NCI-H524 (cell line): ENCODE measurements around the gene KCNQ1.
A peak's percentile ranks its signal among the peaks of the same experiment; 100 is the strongest.

Source experiments
- DNase-seq, 2 experiments: peaks; one replicate each; lab custom pipeline; 2025; lab: John Stamatoyannopoulos, UW

Gene KCNQ1

DNA sequence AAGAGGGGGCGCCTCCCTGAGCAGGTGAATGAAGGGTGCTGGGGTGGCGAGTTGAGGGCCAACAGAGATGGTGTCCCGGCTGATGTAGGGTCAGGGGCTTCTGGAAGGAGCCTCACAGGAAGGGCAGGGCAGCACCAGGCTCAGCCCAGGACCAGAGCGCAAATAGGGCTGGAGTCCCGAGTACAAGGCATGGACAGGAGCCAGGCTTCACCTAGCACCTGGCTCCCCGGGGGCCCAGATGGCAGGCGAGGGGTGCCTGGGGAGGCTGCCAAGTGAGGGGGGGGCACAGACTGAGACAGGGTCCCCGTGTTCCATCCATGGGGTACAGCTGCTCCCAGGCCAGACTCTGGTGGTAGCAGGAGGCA, 105.8 kb downstream of the KCNQ1 start:
- no peak for DNase-seq

DNA sequence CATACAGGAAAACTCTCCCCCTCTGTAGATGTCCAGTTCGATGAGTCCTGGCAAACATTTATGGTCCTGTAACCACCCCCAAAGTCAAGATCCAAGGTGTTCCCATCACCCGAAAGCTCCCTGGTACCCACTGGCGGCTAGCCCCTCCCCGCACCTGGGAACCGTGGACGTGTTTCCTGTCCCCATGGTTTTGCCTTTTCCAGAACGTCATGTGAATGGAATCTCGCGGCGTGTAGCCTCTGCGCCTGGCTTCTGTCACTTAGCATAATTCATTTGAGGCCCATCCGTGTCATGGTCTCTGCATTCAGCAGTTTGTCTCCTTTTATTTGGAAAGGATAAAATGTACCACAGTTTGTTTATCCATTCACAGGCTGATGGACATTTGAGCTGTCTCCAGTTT, 106.3 kb downstream of the KCNQ1 start:
- DNase-seq = no peak

DNA sequence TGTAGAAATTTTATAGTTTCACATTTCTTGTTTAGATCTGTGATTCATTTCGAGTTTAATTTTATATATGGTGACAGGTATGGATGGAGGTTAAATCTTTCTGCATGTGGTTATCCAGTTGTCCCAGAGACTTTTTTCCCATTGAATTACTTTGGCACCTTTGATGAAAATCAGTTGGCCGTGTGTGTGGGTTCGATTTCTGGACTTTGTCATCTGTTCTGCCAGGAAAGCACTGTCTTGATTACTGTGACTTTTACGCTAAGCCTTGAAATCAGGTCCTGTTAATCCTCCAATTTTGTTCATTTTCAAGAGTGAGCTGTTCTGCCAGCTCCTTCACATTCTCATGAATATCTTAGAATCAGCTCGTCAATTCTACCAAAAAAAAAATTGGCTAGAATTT, 107.4 kb downstream of the KCNQ1 start:
- no peak for DNase-seq

DNA sequence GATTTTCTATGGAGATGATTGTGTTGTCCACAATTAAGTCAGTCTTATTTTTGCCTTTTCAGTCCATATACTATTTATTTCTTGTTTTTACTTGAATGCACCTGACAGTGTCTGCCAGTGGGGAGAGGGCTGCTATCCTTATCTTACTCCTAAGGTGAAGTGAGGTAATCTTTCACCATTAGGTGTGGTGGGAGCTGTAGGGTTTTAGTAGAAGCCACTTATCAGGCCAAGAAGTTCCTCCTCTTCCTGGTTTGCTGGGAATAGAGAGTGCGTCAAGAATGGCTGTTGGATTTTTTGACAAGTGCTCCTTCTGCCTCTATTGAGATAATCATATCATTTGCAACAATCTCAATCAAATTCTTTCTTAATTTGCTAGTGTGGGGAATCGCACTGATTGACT, 108.4 kb downstream of the KCNQ1 start:
- no peak for DNase-seq

DNA sequence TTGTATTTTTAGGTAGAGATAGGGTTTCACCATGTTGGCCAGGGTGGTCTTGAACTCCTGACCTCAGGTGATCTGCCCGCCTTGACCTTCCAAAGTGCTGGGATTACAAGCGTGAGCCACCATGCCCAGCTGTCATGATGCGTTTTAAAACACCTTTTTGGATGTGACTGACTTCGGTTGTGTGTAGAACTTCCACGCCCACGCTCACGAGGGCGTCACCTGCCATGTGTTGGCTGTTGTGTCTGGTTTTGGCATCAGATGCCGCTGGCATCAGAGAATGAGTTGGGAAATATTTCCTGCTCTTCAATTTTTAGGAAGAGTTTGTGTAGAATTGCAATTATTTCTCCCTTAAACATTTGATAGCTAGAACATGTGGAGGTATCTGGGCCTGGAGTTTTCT, 109.1 kb downstream of the KCNQ1 start:
- no peak for DNase-seq

DNA sequence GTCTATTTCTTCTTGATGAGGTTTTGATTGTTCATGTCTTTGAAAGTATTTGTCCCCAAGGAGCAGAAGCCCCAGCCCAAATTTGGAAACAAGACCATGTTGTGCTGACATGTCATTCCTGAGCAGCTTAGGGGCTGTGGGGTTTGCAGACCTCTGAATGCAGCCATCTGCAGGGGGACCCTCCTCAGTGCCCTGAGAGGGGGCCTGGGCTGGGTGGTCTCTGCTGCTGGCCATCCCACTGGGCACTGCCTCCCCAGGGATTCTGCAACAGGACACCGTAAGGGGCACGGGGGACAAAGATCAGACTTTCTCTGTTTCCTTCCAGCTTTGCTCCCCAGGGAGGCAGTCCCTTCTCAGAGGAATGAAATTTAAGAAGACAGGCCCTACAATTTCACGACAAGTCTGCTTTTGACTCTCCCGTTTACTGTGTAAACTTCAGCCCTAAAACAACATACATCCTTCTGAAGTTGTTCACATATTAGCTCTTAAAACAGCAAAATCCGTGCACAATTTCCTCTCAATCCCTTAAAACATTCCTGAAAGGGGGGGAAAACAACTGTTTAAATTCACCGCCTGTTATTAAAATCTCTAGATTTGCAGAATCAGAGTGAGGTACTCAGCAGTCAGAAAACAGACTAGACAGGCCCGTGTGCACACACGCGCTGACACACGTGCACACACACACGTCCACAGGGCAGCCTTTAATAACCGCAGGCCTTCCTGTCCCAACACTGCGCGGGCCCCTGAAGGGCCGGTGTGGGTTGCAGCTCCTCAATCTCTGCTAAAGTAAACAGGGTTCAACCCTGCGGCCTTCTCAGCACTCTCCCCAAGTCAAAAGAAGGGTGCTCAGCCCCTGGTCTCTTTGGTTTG, 109.8 kb downstream of the KCNQ1 start:
- no peak for DNase-seq

DNA sequence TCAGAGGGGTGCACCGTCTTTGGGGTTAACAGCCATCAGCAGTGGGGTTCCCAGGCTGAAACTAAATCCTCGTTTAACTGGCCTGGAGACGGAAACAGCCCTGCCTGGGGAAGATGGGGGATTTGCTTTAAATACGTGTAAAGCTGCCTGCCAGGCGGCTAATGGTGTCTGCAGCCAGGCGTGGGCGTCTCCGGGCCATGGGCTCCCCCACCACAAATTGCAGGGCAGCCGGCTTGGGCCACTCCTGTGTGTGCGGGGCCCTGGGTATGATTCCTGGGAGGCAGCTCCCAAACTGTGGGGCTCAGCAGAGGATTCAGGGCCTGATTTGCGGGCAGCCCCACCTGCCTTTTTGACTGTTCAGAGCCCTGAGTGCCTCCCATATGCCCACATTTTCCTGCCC, 110.5 kb downstream of the KCNQ1 start:
- DNase-seq = no peak

DNA sequence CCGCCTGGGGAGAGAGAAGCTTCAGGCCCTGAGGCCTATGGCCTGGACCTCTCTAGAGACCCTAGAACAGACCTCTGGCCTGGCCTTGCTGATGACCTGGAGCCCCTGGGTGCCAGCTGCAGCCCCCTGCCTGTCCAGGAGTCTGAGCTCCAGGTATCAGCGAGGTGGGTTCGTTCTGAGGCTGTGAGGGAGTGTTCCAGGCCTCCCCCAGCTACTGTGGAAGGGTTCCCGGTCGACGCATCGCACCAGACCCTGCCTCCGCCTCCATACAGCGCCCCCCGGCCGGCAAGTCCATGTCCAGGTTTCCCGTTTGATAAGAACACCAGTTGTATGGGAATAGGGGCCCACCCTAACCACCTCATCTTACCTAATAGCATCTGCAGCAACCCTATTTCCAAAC, 111.1 kb downstream of the KCNQ1 start:
- DNase-seq = no peak

DNA sequence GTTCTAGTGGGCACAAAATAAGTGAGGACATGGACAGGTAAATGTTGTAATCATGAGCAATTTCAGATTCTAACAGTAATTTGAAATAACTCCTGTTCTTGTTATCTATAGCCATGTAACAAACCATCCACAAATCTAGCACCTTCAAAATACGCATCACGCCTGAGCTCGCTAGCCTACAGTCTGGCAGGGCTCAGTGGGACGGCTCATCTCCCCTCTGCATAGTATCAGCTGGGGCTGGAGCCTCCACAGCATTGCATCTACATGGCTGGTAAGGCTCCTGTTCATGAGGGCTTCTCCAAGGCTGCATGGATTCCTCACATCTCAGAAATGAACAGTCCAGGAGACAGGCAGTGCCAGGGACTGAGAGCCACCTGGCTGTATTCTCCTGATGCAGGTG, 112.6 kb downstream of the KCNQ1 start:
- DNase-seq = no peak

DNA sequence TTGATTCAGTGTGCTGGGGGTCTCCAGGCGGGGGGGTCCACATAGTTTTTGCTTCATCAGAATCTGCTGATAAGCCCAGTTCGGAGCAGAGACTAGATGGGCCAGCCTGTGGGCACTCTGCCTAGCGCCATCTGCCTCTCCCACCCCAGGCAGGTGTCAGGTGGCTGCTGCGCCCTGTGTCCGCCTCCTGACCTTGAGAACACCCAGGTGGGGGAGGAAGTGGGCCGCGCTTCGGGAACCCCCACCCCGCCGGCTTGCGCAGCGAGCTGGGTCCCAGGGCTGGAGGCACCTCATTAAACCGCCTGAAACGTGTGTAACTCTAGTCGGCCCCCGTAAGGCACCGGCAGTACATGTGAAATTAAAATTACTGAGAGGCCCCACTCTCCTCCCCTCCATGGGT, 113.6 kb downstream of the KCNQ1 start:
- no peak for DNase-seq

DNA sequence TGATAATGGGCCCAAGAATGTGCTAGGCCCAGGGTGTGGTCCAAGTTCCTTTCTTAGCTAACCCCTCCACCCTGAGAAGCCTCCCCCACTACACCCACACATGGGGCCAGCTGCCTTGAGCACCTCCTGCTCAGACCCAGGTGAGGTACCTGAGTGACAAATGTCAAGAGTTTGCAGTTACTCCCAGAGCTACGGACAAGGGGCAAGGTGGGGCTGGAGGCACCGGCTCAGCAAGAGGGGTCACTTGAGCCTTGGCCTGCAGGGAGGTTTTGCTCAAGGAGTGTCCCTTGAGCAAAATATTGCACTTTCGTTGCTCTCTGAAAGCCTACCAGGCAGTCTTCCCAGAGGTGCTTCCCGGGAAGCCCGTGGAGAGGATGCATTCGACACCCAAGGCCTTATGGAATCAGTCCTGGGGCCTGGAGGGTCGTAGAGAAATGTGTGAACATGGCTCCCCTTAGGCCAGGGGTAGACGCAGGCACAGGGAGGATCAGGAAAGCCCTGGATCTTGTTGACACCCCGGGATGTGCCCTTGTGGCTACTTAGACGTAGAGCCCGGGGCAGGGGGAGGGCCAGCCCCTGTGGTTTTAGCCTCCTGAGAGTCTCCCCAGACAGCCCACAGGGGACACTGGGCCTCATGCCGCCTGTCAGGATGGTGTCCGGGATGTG, 114.2 kb downstream of the KCNQ1 start:
- DNase-seq = no peak

DNA sequence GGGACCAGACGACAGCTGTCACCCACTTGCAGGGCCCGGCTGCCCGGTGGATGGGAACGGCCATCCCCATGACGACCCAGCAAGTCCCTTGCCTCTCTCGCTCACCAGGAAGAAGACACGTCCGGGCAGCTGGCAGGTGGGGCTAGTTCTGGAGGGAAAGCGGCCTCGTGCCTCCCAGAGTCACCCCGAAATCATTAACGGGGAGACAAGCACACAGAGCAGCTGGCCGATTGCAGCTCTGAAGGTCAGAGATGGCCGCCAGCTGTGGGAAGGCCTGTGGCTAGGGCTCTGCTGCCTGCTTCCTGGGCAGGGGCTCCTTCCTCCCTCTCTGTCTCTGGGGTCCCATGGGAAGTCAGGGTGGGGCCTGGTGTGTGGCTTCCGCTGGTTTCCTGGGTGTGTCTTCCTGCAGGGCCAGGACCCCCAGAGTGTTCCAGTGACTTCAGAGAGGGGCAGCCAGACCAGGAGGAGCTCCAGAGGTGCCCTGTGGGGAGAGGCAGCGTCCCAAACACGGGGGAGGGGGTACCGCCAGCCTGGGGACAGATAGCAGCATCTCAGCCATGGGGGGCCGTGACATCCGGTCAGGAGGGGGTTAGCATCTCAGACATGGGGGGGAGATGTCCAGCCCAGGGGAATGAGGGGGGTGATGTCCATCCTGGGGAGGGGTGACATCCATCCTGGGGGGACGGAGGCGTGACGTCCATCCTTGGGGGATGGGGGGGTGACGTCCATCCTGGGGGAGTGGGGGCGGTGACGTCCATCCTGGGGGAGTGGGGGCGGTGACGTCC, 114.9 kb downstream of the KCNQ1 start:
- peak in 1 of 2 experiments; percentile 47 for DNase-seq

DNA sequence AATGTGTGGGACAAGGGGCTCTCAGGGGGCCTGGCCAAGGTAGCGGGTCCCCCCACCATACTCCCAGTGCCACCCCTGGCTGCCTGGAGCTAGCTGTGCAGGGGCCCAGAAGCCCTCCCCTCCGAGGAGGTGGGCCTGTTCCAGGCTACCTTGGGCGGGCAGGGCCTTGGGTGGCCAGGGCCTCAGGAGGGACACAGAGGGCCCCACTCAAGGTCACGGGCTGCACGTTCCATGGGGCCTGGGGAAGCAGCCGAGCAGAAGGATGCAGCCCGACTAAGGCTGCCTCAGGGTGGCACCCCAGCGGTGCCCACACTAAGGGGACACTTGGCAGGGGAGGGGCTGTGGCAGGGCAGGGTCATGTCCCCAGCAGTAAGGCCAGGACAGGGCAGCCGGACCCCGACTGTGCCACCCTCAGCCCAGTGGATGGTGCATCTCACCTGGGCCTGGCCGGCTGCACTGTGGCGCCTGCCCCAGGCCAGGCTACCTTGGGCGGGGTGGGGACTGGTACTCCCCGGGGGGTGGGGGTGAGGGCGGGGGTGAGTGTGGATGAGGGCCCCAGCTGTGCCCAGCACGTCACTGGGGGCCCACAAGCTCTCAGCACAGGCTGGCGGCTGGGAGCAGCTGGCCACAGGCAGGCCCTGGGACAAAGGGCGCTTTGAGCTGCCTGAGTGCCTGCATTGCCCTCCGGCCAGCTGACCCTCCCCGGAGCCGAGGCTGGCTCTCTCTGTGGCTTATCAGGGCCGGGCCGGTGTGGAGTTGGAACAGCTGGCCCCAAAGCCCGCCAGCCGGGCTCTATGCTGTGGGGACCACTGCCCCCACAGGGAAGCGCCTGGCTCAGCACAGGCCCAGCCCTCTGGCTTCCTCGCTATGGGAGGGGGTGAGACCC, 117.1 kb downstream of the KCNQ1 start:
- peak in 1 of 2 experiments; percentile 7 for DNase-seq

DNA sequence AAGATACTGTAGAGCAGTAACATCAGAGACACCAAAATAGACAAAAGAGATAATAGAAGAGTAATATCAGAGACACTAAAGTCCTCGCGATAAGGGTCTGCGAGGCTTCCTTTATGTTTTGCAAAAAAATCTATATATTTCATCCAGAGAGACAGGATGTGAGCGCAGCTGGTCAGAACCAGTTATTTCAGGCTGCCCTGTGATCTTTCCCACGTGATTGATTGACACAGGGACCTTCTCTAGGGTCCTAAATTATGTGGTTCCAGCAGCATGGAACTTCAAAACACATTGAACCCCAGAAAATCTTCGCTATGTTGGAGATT, 118.0 kb downstream of the KCNQ1 start:
- no peak for DNase-seq

DNA sequence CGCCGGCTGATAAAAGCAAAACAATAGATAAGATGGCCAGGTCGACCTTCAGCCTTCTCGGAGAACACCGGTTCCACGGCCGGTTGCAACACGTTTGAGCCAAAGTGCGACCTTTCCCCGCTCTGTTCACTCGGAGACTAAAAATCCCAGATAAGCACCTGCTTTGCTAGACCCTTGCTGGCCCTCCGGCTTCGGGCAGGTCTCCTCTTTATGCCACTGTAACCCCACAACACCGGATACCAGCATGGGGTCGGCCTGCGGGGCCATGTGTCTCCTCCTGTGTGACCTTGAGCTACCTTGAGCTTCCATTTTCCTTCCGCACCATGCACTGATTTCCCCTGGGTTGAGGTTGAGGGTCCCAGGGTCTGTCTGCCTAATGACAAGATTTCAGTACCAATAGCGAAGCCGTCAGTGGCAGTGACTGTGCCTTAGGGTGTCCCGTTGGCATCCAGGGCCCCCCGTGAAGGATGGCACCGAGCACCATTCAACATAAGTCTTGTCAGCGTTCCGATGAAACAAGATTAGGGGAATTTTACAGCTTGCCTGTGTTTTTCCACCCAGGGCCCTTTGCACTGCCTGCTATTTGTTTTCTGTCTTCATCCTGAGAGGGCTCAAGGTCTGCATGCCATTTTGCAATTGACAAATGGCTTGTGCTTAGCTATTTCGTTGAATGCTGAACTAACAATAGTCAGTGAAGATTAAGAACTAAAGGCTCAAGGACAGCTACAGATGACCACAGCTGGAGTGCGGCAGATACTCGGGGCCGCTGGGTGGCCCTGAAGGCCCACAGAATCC, 118.6 kb downstream of the KCNQ1 start:
- no peak for DNase-seq

DNA sequence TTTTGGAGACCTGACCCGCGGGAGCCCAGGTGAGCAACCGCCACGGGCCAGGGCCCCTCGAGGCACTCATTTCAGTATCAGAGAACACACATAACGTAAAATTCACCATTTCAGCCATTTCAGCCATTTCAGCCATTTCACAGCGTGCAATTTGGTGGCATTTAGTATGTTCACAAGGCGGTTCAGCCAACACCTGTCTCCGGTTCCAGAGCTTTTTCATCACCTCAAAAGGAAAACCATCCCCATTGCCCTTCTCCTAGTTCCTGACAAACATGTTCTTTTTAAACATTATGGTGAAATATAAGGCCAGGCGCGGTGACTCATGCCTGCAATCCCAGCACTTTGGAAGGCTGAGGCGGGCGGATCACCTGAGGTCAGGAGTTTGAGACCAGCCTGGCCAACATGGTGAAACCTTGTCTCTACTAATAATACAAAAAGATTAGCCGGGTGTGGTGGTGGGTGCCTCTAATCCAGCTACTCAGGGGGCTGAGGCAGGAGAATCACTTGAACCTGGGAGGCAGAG, 119.3 kb downstream of the KCNQ1 start:
- no peak for DNase-seq

DNA sequence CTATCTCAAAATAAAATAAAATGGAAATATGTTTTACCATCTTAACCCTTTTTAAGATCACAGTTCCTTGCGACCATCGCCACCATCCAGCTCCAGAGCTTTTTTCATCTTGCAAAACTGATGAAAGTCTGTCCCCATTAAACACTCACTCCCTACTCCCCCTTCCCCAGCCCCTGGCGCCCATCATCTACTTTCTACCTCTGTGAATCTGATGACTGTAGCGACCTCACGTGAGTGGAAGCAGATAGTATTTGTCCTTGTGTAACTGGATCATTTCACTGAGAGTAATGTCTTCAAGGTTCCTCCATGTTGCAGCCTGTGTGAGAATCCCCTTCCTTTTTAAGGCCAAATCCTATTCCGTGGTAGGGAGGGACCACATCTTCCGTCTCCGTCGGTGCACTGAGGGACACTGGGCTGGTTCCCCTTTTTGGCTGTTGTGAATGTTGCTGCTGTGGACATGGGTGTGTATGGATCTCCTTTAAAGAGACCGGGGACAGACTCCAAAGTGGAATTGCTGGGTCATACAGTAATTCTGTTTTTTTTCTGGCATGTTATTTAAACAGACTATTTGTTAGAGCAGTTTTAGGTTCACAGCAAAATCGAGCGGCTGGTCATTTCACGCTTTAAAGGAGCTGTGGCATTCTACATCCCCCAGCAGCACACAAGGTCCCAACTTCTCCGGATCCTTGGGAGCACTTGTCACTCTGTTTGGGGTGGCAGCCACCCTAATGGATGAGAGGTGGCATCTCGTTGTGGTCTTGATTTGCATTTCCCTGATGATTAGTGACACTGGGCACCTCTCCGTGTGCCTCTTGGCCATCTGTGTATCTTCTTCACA, 120.0 kb downstream of the KCNQ1 start:
- DNase-seq = no peak

DNA sequence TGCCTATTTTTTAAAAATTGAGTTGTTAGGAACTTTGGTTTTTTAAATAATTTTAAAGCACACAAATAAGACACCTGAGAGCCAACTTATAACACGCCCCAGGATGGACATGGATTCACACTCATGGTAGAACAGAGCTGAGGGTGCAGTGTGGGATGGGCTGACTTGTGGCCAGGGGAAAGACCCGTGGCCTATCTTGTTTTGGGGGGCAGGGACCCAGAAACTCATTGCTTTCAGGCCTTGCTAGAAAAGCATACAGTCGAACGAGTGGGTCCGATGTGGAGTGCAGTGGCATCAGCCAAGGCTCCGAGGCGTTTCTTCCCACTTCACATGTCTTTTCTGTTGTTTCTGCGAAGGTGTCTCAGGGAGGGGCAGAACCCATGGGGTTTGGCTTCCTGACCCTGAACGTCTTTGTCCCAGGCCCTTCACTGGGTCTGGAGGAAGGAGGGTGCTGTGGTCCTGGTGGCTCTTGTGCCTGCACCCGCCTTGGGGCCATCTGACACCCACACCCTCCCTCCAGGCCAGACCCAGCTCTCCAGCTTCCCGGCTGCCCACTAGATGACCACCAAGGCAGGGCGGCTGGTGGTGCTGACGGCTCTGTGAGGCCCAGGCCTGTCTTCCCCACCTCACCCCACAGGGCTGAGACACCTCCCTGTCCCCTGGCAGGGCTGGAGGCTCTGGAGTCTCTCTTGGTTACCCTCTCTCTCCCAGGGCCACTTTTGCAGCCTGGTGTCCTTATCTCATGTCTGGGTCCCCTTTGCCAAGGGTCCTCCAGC, 120.8 kb downstream of the KCNQ1 start:
- no peak for DNase-seq
